Prostate gland (tissue), 2 donors: Measurements from ENCODE around the gene TAB2. TPM values are rescaled to one million over a fixed set of nuclear protein-coding genes. Genes with fewer than 3 reads are reported as not detected.

Source experiments
- DNase-seq: peaks from one replicate; pipeline ENCODE4 v3.0.0-alpha.2; 2019; ENCODE audit warnings: low spot score
- H3K27ac ChIP-seq, 2 donors: fragments of 200-600 bp; sonication (generic); 2 replicates each; pipeline ENCODE4 v1.5.1; 2017 to 2019
- H3K27me3 ChIP-seq: fragments of 200-600 bp; sonication (generic); replicated peaks from 2 replicates; pipeline ENCODE4 v1.5.1; 2019; ENCODE audit not compliant: insufficient read depth
- H3K36me3 ChIP-seq, 2 donors: fragments of 200-600 bp; sonication (generic); 1 replicate in 1 of 2; 2 replicates in 1 of 2; pipeline versions ENCODE4 v1.5.1 to v1.8.1; 2017 to 2019
- H3K4me1 ChIP-seq: fragments of 200-600 bp; sonication (generic); replicated peaks from 2 replicates; pipeline ENCODE4 v1.5.1; 2019
- H3K4me3 ChIP-seq, 2 donors: fragments of 200-600 bp; sonication (generic); 2 replicates each; pipeline ENCODE4 v1.5.1; 2017 to 2019
- H3K9me3 ChIP-seq: fragments of 200-600 bp; sonication (generic); 2 replicates; pipeline ENCODE4 v1.5.1; 2017
- POLR2A ChIP-seq: fragments of 450-650 bp; IDR thresholded peaks from one replicate; pipeline ENCODE4 v1.6.1; 2016; ENCODE audit warnings: antibody characterized with exemption, mild to moderate bottlenecking
- POLR2AphosphoS5 ChIP-seq: sonication (generic); formaldehyde crosslinking; IDR thresholded peaks from one replicate; pipeline ENCODE4 v1.6.1; 2017; ENCODE audit warnings: antibody characterized with exemption
- WGBS: methylation state at CpG from one replicate; pipeline ENCODE4 v1.1.5; 2018; 5-methylcytosine and 5-hydroxymethylcytosine counted together
- intact Hi-C: fragments of 100-400 bp; cut with DNase I; formaldehyde crosslinking; loops from one replicate; pipeline ENCODE4 v1.14.2; 2022
- total RNA-seq, 2 donors: library from RNA; depleted of rRNA; stranded (reverse); fragments of >200 nt; gene quantifications; one replicate each; pipeline ENCODE4 v1.1.0, GENCODE V29; 2016
- TF ChIP-seq, protein P1 (sequence below), 4 experiments: fragments of 200-600 bp in 2 of 4; fragments of 450-650 bp in 2 of 4; sonication (generic) in 2 of 4; IDR thresholded peaks; 1 replicate in 3 of 4; 2 replicates in 1 of 4; pipeline ENCODE4 v1.5.1; 2016 to 2019; ENCODE audit warnings: antibody characterized with exemption in 4 of 4, mild to moderate bottlenecking in 2 of 4, moderate library complexity in 2 of 4

The TAB2 gene
- total RNA-seq, 2 donors from 2014 or later: 58.8 to 66.3 TPM

DNA sequence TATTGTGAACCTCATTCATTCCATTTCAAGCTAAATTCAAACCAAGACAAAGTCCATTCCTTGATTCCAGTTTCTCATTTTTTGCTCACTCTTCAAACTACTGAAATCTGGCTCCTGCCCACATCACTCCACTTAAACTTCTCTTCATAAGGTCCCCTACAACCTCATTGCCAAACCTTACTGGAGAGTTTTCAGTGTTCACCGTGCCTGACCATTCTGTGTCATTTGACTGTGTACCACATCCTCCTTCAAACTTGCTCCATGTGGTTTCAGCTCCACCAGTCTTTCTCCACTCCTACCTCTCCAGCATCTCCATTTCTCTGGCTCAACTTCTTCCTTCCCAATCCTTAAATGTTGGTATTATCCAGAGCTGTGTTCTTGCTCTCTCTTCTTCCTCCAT lies 38.5 kb upstream of the TAB2 start:
- Histone ChIP-seq H3K36me3 (no peaks in the 10 kb centered on the region), H3K27ac (no peak overlapping the region), H3K4me1 (no peaks in the 10 kb centered on the region), H3K9me3 (no peaks in the 10 kb centered on the region), H3K4me3 (no peak overlapping the region), H3K27me3 (no peaks in the 10 kb centered on the region)
- TF ChIP-seq, protein P1, sequence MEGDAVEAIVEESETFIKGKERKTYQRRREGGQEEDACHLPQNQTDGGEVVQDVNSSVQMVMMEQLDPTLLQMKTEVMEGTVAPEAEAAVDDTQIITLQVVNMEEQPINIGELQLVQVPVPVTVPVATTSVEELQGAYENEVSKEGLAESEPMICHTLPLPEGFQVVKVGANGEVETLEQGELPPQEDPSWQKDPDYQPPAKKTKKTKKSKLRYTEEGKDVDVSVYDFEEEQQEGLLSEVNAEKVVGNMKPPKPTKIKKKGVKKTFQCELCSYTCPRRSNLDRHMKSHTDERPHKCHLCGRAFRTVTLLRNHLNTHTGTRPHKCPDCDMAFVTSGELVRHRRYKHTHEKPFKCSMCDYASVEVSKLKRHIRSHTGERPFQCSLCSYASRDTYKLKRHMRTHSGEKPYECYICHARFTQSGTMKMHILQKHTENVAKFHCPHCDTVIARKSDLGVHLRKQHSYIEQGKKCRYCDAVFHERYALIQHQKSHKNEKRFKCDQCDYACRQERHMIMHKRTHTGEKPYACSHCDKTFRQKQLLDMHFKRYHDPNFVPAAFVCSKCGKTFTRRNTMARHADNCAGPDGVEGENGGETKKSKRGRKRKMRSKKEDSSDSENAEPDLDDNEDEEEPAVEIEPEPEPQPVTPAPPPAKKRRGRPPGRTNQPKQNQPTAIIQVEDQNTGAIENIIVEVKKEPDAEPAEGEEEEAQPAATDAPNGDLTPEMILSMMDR (IDR thresholded peaks at IDR 0.05): no peak
- TF ChIP-seq POLR2A (no peak), POLR2AphosphoS5 (no peak)
- 92% methylated on average over 1 of the region's 1 CpG for WGBS
- no peak for DNase-seq
- intact Hi-C loops: no loop called here

GRCh38 chr6:149284904-149285303 lies 32.6 kb upstream of the TAB2 start:
- Histone ChIP-seq H3K9me3 (no peaks in the 10 kb centered on the region), H3K27me3 (no peaks in the 10 kb centered on the region), H3K4me3 (no peak overlapping the region), H3K27ac (no peak overlapping the region), H3K4me1 (no peaks in the 10 kb centered on the region), H3K36me3 (no peaks in the 10 kb centered on the region)
- DNase-seq: no peak
- 73% methylated on average over 3 of the region's 3 CpGs for whole genome bisulfite sequencing
- TF ChIP-seq POLR2A: no peak
- TF ChIP-seq POLR2AphosphoS5: no peak
- TF ChIP-seq, protein P1 (IDR thresholded peaks at IDR 0.05): no peak
- intact Hi-C loops: no loop called here

- H3K4me1 ChIP-seq: no peaks in the 10 kb centered on the region
- DNase-seq: no peak
- TF ChIP-seq POLR2A: no peak
- TF ChIP-seq POLR2AphosphoS5: no peak
- TF ChIP-seq, protein P1 (IDR thresholded peaks at IDR 0.05): no peak
- no peak overlapping the region for H3K4me3 ChIP-seq
- H3K27ac ChIP-seq: no peak overlapping the region
- H3K27me3 ChIP-seq: no peaks in the 10 kb centered on the region
- 32% methylated on average over 6 of the region's 6 CpGs for WGBS
- intact Hi-C loops: no loop called here
- no peaks in the 10 kb centered on the region for H3K9me3 ChIP-seq
- no peaks in the 10 kb centered on the region for H3K36me3 ChIP-seq
Observed at GRCh38 chr6:149285626-149286025, 31.9 kb upstream of the TAB2 start.

GRCh38 chr6:149286905-149287304 lies 30.6 kb upstream of the TAB2 start:
- intact Hi-C loops: no loop called here
- Histone ChIP-seq H3K27me3 (no peaks in the 10 kb centered on the region), H3K4me3 (no peak overlapping the region), H3K36me3 (no peaks in the 10 kb centered on the region), H3K27ac (no peak overlapping the region), H3K4me1 (no peaks in the 10 kb centered on the region), H3K9me3 (no peaks in the 10 kb centered on the region)
- TF ChIP-seq, protein P1 (IDR thresholded peaks at IDR 0.05): no peak
- TF ChIP-seq POLR2A (no peak), POLR2AphosphoS5 (no peak)
- DNase-seq: no peak
- 85% methylated on average over 6 of the region's 6 CpGs for WGBS

DNA sequence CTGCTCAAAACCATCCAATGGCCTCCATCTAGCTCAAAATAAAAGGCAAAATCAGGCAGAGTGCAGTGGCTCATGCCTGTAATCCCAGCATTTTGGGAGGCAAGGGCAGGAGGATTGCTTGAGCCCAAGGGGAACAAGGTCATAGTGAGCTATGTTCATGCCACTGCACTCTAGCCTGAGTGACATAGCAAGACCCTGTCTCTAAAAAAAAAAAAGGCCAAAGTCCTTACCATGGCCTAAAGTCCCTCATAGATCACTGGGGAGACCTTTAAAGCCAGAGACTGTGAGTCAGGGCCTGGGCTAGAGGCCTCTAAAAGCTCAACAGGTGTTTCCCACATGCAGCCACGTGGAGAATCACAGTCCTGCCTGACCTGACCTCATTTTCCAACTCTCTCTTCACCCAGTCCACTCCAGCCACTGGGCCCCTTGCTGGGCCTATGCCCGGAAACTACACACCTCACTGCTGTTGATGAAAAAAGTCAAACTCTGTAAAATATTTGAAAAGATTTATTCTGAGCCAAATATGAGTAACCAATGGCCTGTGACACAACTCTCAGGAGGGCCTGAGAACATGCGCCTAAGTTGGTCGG lies 28.2 kb upstream of the TAB2 start:
- intact Hi-C loops: no loop called here
- H3K9me3 ChIP-seq: no peaks in the 10 kb centered on the region
- 87% methylated on average over 4 of the region's 4 CpGs for WGBS
- H3K4me1 ChIP-seq: no peaks in the 10 kb centered on the region
- H3K27ac ChIP-seq: no peak overlapping the region
- H3K36me3 ChIP-seq: no peaks in the 10 kb centered on the region
- no peak for DNase-seq
- TF ChIP-seq POLR2AphosphoS5 (no peak), POLR2A (no peak)
- TF ChIP-seq, protein P1 (IDR thresholded peaks at IDR 0.05): no peak
- H3K4me3 ChIP-seq: no peak overlapping the region
- H3K27me3 ChIP-seq: no peaks in the 10 kb centered on the region
